Keratinocyte (primary cell): Measurements from ENCODE around the gene MARCHF6. TPM values are rescaled to one million over a fixed set of nuclear protein-coding genes. Genes with fewer than 3 reads are reported as not detected.

Experiments used
- DNase-seq: peaks from one replicate; pipeline ENCODE4 v3.0.0-alpha.2; 2011; ENCODE audit warnings: low read depth, missing footprints, low spot score
- FAIRE-seq: peaks from 2 replicates; lab custom pipeline; 2011; peaks lifted over from hg19 to GRCh38; lab: Jason Lieb, UNC
- H2AFZ ChIP-seq: 2 replicates; pipeline ENCODE4 v1.6.0; 2012; ENCODE audit warnings: low read length, control low read depth, inconsistent platforms; ENCODE audit not compliant: control insufficient read depth
- H3K27ac ChIP-seq: 2 replicates; pipeline ENCODE4 v1.5.1; 2011; ENCODE audit warnings: low read length; ENCODE audit not compliant: control insufficient read depth, insufficient read depth
- H3K27me3 ChIP-seq: 3 replicates; pipeline ENCODE4 v1.6.0; 2011; ENCODE audit warnings: low read length; ENCODE audit not compliant: control insufficient read depth, insufficient read depth; ENCODE audit errors: extremely low read depth
- H3K36me3 ChIP-seq, 2 experiments: 2 replicates in 1 of 2; 3 replicates in 1 of 2; pipeline ENCODE4 v1.5.1; 2011; ENCODE audit warnings: low read length in 2 of 2, mild to moderate bottlenecking in 1 of 2; ENCODE audit not compliant: control insufficient read depth in 2 of 2, insufficient read depth in 2 of 2; ENCODE audit errors: extremely low read depth in 1 of 2
- H3K4me1 ChIP-seq: 3 replicates; pipeline ENCODE4 v1.5.1; 2011; ENCODE audit warnings: low read length; ENCODE audit not compliant: control insufficient read depth, insufficient read depth; ENCODE audit errors: extremely low read depth
- H3K4me2 ChIP-seq: 3 replicates; pipeline ENCODE4 v1.6.0; 2011; ENCODE audit warnings: low read depth, low read length; ENCODE audit not compliant: control insufficient read depth, insufficient read depth; ENCODE audit errors: extremely low read depth
- H3K4me3 ChIP-seq, 3 experiments: fragments of 200-600 bp in 1 of 3; sonication (generic) in 1 of 3; 2 replicates in 2 of 3; 3 replicates in 1 of 3; pipeline ENCODE4 v1.5.1; 2011 to 2016; ENCODE audit warnings: low read length in 3 of 3, mild to moderate bottlenecking in 3 of 3, control low read depth in 2 of 3, inconsistent platforms in 1 of 3, low read depth in 1 of 3, mixed read lengths in 1 of 3, mixed run types in 1 of 3, moderate library complexity in 1 of 3; ENCODE audit not compliant: control insufficient read depth in 2 of 3, insufficient read depth in 2 of 3; ENCODE audit errors: extremely low read depth in 1 of 3
- H3K79me2 ChIP-seq: 2 replicates; pipeline ENCODE4 v1.6.0; 2012; ENCODE audit warnings: low read length; ENCODE audit not compliant: control insufficient read depth, insufficient read depth
- H3K9ac ChIP-seq: 3 replicates; pipeline ENCODE4 v1.6.0; 2011; ENCODE audit warnings: low read length; ENCODE audit not compliant: control insufficient read depth, insufficient read depth; ENCODE audit errors: extremely low read depth
- H3K9me1 ChIP-seq: 3 replicates; pipeline ENCODE4 v1.6.0; 2011; ENCODE audit warnings: low read length; ENCODE audit not compliant: control insufficient read depth, insufficient read depth; ENCODE audit errors: extremely low read depth
- H3K9me3 ChIP-seq: 2 replicates; pipeline ENCODE4 v1.5.1; 2012; ENCODE audit warnings: low read depth, low read length; ENCODE audit not compliant: control insufficient read depth
- H4K20me1 ChIP-seq: 3 replicates; pipeline ENCODE4 v1.6.0; 2011; ENCODE audit warnings: low read length; ENCODE audit not compliant: control insufficient read depth, insufficient read depth; ENCODE audit errors: extremely low read depth
- EZH2 ChIP-seq: IDR thresholded peaks from one replicate; pipeline ENCODE4 v1.6.1; 2012; ENCODE audit warnings: inconsistent platforms, mild to moderate bottlenecking, low read length, moderate library complexity
- dilution Hi-C: fragments of 300-500 bp; cut with MboI; formaldehyde crosslinking; loops from one replicate; pipeline ENCODE4 v1.7.0; 2020; ENCODE audit warnings: low sequenced_read_pairs; ENCODE audit not compliant: extremely low pct_ligation_motif_present
- polyA plus RNA-seq, 5 experiments: library from polyadenylated mRNA; depleted of rRNA in 3 of 5; stranded (reverse) in 3 of 5; stranded (forward) in 1 of 5; unstranded in 1 of 5; fragments of >200 nt; gene quantifications; 1 replicate in 1 of 5; 2 replicates in 3 of 5; 3 replicates in 1 of 5; pipeline versions ENCODE4 v1.2.1 to v1.2.3, GENCODE V29; 2011 to 2012; ENCODE audit warnings: missing spikeins in 2 of 5, low read depth in 1 of 5, low replicate concordance in 1 of 5
- TF ChIP-seq, protein P1 (sequence below), 3 experiments: IDR thresholded peaks in 1 of 3; conservative IDR thresholded peaks in 1 of 3; optimal IDR thresholded peaks in 1 of 3; 2 replicates in 2 of 3; 3 replicates in 1 of 3; pipeline versions ENCODE3 to v1.5.1; 2011; ENCODE audit warnings: low read length in 3 of 3, mild to moderate bottlenecking in 3 of 3, moderate library complexity in 2 of 3, control low read depth in 1 of 3, inconsistent platforms in 1 of 3; ENCODE audit not compliant: insufficient read depth in 2 of 3; ENCODE audit errors: extremely low read depth in 1 of 3

MARCHF6 gene
- polyA plus RNA-seq, 1 donor (not counting 4 experiments of a cell fraction or from before 2014, with no cell fraction given) = 196 TPM

DNA sequence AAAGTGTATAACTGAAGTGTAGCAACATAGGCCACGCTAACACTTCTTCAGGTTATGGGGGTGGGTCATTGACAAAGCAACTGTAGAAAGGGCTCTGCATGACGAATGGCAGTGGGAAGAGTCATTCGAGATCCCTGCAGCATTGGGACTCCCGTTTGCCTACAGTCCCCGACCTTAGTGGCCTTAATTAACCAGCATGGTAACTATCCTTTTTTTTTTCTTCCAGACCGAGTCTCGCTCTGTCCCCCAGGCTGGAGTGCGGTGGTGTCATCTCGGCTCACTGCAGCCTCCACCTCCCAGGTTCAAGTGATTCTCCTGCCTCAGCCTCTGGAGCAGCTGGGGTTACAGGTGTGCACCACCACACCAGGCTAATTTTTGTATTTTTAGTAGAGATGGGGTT lies 31.6 kb upstream of the MARCHF6 start:
- FAIRE-seq (no peak), DNase-seq (no peak)
- peaks cover 4% of the 10 kb centered on the region for H3K4me1 ChIP-seq
- no peaks in the 10 kb centered on the region for H4K20me1 ChIP-seq
- dilution Hi-C loops = no loop called here
- H3K79me2 ChIP-seq = no peaks in the 10 kb centered on the region
- no peak for TF ChIP-seq EZH2
- TF ChIP-seq, protein P1, sequence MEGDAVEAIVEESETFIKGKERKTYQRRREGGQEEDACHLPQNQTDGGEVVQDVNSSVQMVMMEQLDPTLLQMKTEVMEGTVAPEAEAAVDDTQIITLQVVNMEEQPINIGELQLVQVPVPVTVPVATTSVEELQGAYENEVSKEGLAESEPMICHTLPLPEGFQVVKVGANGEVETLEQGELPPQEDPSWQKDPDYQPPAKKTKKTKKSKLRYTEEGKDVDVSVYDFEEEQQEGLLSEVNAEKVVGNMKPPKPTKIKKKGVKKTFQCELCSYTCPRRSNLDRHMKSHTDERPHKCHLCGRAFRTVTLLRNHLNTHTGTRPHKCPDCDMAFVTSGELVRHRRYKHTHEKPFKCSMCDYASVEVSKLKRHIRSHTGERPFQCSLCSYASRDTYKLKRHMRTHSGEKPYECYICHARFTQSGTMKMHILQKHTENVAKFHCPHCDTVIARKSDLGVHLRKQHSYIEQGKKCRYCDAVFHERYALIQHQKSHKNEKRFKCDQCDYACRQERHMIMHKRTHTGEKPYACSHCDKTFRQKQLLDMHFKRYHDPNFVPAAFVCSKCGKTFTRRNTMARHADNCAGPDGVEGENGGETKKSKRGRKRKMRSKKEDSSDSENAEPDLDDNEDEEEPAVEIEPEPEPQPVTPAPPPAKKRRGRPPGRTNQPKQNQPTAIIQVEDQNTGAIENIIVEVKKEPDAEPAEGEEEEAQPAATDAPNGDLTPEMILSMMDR (optimal IDR thresholded peaks at IDR 0.05 in 1 of 3, IDR thresholded peaks at IDR 0.05 in 1 of 3, conservative IDR thresholded peaks at IDR 0.05 in 1 of 3; ENCODE audit: extremely low read depth in 1 of 3, insufficient read depth in 2 of 3, low read length in 3 of 3) = no peak
- H3K27ac ChIP-seq = no peak overlapping the region
- no peaks in the 10 kb centered on the region for H3K9me3 ChIP-seq
- no peaks in the 10 kb centered on the region for H3K9me1 ChIP-seq
- H3K4me3 ChIP-seq = no peak overlapping the region
- H3K27me3 ChIP-seq = no peaks in the 10 kb centered on the region
- H3K4me2 ChIP-seq = no peak overlapping the region
- H3K9ac ChIP-seq = no peak overlapping the region
- H2AFZ ChIP-seq = no peak overlapping the region
- no peaks in the 10 kb centered on the region for H3K36me3 ChIP-seq

DNA sequence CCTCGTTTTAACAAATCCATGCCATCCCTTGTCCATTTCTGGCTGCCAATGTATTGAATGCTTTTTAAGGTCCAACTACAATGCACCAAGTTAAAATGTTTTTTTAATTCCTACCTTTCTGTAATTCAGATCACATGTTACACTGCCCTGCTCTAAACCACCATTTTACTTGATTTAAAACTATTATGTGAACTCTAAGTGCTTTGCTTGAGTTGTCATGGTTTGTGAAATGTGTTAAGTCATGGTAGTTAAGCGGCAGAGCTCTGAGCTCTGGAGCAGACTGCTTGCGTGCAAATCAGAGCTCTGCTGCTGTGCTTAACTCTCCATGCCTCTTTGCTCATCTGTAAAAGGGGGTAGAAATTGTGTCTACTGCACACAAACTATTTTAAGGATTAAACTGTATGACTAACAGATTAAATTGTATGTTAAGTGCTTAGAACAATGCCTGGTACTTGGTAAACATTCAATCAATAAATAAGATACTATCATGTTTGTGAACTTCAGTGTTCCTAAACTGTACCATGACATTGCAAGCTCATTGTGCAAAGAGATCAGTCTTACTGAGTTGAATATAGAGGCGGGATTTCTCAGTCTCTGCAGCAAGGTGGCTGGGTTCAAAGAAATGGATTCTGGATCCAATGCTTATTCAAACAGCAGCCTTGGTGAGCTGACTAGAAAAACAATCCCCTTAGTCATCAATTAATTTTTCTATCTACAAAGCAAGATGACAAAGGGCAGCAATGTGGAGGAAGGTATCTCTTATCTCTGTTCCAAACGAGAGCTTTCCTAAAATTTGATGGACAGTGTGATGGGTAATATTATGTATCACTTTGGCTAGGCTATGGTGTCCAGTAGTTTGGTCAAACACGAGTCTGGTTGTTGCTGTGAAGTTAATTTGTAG lies 29.7 kb upstream of the MARCHF6 start:
- no peaks in the 10 kb centered on the region for H3K79me2 ChIP-seq
- no peak overlapping the region for H3K4me3 ChIP-seq
- no peak overlapping the region for H2AFZ ChIP-seq
- no peaks in the 10 kb centered on the region for H3K27me3 ChIP-seq
- no peaks in the 10 kb centered on the region for H3K36me3 ChIP-seq
- DNase-seq (no peak), FAIRE-seq (no peak)
- peaks cover 11% of the 10 kb centered on the region for H3K4me1 ChIP-seq
- no peak overlapping the region for H3K27ac ChIP-seq
- no peak overlapping the region for H3K9ac ChIP-seq
- no peak overlapping the region for H3K4me2 ChIP-seq
- H3K9me3 ChIP-seq = no peaks in the 10 kb centered on the region
- H4K20me1 ChIP-seq = no peaks in the 10 kb centered on the region
- H3K9me1 ChIP-seq = no peaks in the 10 kb centered on the region
- TF ChIP-seq, protein P1 (optimal IDR thresholded peaks at IDR 0.05 in 1 of 3, IDR thresholded peaks at IDR 0.05 in 1 of 3, conservative IDR thresholded peaks at IDR 0.05 in 1 of 3; ENCODE audit: extremely low read depth in 1 of 3, insufficient read depth in 2 of 3, low read length in 3 of 3) = no peak
- TF ChIP-seq EZH2 = no peak
- dilution Hi-C loops = no loop called here
